ENCODE measurements around the gene IL17F.

The IL17F gene

DNA sequence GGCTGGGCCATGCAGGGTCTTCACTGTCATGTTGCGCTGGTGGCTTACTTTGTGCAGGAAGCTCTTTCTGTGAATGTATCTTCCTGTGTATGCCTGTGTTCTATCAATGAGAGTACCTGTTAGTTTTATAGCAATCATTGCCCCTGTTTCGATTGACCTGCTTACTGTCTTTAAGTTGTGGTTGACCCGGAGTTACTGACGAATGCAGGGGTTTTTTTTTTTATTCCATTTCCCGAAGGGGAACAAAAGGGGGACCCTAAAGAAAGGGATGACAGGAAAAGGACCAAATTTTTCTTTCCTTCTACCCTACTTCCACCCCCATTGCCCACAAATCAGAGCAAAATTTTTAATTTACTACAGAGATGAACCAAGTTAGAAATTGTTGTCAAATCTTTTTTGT is at the start of gene IL17F:
IL17F (minus strand) TSS at position 101 of the 400 bp plus-strand sequence; CDS start at position 30, 71 bp downstream.
- no peak for DNase-seq

DNA sequence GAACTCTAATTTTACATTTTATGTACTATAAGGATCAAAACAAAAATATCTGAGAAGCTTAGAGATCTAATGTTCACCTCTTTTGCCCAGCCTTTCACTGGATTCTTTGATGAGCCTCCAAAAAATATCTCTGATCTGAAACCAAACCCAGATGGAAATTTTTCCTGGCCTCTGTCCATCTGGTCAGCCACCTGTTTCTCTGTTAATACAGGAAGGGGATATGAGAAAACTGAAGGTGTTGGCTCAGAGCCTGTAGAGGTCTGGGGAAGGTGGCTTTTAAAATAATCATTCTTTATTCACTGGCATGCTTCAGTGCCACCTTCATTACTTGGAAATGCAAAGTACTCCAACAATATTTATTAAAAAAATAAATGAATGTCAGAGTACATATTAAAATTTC is 48.8 kb upstream of the IL17F start:
- no peak for DNase-seq

DNA sequence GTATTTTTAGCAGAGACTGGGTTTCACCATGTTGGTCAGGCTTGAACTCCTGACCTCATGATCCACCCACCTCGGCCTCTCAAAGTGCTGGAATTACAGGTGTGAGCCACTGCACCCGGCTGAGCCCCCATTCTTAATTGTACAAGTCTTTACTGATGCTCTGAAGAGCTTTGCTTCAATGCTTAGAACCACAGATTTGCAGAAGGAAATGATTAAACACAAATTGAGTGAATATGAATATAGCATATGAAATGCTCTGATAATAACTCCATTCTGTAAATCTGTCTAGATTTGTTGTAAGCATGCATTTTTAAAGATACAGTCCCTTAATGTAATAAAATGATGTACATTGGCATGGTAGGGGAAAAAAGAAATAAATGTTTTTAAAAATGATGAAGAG is 44.5 kb upstream of the IL17F start:
- DNase-seq, result no peak

DNA sequence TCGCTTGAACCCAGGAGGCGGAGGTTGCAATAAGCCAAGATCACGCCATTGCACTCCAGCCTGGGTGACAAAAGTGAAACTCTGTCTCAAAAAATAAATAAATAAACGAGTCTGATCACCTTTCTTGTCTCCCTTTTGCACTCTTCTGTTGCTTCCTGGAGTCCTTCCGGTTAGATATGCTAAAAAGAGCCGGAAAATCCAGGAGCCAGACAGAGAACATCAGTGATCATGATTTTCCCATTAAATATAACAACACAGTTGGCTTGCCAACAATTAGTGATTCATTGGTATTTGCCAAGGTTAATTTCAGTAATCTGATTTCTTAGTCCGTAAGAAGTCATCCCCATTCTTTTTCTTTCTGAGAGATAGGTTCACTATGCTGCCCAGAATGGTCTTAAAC is 43.9 kb upstream of the IL17F start:
- DNase-seq, result no peak

DNA sequence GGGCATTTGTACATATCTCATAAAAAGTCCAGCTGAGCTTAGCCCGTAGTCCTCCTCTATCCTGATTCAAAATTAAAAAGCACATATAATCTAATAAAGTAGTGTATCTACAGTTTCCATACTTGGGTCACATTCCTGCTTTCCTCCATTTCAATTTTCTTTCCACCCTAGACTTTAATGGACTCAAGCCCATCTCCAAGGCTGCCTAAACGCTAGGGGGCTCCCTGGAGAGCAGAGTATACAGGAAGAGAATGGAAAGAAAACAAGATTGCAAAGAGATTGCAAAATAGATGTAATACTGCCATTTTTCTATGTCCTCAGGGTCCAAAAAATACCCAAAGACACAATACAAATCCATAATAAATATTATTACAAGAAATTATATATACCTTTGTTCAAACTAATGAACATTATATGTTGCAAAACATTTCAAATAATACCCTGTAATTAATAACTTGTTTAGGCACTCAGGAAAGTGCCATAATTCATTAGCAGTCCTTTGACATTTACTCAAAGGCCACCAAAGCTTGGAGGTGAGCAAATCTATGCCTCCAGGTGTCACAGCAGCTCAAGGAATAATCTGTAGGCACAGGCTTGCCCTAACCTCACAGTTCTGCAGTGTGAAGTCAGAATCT is 42.6 kb upstream of the IL17F start:
- DNase-seq, result peak; percentile 54

DNA sequence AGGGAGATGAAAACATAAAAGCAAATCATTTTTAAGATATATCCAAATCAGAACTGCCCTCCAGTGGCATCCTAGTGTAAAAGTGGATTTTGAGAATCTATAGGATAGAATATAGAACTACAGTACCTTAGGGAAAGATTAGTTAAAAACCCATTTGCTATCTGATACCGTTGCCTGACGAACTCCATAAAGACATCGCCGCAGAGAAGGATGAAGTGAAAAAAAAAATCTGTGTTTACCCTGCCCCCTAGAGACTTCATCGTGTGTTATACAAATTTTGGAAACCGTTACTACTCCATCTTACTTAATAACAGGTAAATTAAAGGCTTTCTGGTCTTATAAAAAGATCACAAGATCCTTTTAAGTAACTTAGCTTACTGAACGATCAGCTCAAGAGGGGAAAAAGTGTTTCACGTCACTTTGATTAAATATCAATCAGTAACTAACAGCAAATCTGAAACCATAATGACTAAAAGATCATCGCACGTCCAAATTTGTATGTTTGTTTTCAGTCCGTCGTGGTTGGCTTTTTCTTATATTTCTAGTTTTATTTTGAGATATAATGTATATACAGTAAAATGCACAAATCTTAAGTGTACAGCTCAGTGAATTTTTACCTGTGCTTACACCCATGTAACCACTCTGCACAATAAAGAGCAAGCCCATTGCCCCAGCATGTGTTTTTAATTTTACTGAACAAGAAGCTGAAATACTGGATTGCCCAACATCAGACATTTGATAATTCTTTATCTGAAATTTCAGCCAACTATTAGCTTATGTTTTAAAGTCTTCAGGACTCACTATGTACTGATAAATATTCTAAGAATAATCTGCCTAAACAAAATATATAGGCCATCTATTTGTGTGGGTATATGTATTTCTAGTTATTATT is 41.1 kb upstream of the IL17F start:
- no peak for DNase-seq

DNA sequence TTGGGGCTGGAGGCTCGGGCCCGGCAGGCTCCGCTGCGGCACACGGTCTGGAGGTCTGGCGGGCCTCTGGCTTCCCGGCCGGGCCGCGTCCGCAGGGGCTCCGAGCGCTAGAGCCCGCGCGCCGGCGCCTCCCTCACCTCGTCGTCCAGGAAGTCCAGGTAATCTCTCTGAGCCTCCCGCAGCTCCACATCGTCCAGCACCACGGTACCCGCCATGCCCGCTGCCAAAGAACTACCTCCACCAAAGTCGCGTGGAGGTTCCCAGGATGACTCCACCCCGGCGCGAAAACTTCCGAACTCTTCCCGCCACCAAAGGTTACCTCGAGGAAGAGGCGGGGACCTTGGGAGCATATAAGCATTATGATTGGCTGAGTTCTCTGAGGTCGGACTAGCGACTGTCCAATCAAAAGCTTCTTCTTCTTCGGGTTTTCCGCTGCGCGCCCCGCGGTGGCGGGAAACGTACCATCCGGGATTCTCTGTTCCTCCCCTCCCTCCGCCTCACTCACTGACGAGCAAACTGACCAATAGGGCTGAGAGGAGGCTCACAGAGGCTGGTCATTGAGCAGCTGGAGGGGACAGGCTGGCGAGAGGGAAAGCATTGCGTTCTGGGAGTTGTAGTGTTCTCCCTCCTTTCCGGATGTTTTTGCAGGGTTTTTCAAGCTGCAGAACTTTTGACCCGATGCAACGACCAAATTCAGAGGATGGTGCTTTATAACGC is 40.3 kb upstream of the IL17F start, which contains the start of gene MCM3:
MCM3 (minus strand) TSS at position 283 of the 717 bp plus-strand sequence; CDS start at position 215, 68 bp downstream.
- peak; percentile 99 for DNase-seq

DNA sequence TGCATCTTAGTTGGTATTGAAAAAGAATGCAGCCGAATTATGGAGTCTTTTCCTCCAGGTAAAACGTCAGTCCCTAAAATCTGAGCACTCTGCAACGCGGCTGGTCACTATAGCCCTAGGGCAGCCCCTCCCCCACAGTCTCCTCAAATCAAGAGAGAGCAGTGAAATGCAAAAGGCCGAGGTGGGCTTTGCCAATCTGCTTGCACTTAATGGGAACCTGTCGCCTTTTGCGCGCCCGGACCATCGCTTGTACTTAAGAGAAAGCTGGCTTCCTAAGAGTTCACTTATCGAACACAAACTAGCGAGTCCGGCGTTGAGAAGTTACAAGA is 39.8 kb upstream of the IL17F start:
- DNase-seq, result peak; percentile 42

DNA sequence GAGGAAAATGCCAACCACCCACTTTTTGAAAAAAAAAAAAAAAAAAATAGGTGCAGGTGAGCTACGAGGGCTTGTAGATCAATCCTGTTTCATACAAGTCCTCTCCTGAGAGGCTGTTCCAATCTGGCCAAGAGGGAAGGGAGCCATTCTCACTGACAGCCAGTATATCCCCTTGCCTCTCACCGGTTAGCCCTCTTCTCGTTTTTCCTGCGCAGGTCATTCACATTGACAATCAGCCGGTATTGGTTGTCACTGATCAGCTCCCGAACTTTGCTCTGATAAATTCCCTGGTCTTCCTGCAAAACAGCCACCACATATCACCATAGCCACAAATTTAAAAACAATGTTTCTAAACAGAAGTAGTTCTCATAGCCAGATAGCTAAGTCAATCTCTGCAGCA is 38.8 kb upstream of the IL17F start:
- DNase-seq, result no peak

DNA sequence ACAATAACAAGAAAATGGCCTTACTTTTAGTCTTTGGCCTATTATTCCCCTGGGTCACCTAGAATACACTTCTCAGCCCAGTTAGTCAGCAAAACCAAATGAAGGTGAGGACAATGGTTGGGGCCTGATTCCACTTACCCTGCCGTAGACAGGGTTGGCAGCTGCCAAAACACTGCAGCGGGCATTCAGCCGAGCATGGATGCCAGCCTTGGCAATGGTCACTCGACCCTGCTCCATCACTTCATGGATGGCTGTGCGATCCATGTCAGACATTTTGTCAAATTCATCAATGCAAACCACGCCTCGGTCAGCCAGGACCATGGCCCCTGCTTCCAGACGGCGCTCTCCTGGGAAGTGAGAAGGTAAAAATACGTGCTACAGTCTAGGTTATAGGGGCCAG is 31.8 kb upstream of the IL17F start:
- no peak for DNase-seq

DNA sequence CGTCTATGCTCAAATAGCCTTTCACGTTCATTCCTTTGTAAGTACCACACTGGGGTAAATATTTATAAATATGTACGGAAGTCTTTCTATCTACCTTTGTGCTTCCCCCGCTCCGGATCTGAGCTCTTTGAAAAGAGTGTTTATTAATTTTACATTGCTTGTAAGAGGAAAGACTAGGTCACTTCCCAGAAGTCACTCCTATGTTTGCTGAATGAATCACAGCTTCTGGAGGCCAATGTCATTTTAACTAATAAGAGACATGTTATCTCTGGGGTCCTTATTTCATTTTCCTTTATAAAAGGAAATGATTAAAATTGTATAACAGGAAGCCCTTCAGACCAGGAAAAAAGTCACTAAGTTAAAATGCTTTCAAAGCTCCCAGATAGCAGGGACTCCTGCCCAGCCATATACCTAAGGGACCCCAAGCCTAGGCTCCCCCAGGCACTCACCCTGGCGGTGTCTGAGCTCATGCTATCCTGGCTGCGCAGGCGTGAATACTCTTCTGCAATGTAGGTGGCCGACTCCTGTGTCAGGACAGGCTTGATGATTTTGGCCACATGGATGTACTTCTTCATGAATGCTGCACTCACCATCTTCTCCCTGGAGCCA is 27.7 kb upstream of the IL17F start:
- no peak for DNase-seq

DNA sequence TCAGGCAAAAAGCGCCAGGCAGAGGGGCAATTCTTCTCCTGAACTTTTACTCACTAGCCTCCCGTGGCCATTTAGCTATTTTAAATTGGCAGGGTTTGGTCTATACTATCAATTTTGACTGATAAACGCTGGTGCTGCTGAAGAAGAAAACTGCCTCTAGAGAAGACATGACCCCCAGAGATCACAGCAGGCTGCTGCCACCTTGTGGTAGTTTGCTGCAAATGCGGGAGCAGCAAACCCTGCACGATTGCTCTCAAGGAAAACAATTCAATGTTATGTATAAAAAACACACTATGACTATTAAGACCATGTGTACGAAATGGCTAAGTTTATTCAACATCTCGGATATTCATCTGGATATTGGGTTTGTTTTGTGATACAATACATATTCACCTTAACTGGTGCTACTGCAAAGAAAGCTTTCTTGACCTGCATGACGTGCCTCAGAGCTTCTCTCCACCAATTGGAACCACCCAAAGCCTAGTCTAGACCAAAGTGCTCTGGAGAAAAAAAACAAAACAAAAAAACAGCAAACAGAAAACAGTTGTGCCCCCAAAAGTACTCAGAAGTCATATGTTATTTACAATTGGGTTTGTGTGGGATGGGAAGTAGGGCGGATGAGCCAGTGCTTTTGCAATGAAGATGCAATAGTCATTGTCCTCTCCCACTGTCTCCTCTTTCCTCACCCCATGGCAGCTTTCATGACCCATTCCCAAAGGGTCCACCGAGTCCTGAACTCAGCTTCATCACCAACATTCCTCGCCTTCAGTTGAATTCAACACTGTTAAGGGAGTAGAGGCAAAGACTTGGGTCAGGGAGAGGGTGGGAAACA is 19.6 kb upstream of the IL17F start:
- peak; percentile 73 for DNase-seq

DNA sequence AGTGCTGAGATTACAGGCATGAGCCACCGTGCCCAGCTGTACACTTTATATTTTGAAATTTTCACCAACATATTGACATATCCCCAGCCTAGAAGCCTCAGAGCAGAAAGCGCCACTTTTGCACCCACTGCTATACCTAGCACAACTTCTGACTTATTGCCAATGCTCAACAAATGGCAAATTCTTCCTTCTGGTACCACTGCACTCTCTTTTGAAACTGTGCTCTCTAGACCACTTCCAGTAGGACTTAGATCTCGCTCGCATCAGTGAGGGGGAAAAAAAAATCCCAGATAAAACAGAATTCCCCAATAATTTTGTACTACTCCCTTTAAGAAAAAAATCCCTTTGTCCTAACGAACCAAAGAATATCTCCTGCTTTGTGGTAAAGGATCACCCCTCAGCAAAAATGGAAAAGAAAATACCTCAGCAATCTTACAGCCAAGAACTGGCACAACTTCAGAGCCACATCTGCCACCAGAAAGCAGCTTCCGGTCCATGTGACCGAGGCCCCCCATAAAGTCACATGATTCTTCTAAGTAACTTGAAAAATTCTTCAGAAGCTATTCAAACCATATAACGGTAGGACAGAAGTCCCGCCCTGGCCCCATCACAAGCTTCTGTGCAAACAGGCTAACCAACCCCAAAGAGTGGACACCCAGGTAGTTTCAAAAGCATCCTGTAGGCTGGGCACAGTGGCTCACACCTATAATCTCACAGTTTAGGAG is 18.5 kb upstream of the IL17F start:
- DNase-seq, result no peak

DNA sequence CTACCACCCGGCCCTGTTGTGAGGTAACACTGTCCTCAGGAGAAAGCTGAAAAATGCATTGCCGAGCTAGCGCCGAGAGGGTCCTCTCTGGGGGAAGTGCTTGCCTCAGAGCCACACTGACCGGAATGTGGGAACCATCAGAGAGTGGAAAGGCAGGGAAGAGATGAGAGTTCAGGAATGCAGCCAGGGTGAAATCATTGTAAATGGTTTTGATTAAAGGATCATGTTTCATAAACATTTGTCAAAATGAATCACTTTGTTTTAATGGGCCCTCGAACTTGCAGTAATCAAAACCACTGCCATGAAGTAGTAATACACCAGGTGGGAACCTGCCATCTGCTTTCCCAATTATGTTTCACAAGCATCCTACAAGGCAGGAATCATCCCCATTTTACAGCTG is 16.9 kb upstream of the IL17F start:
- DNase-seq, result no peak

DNA sequence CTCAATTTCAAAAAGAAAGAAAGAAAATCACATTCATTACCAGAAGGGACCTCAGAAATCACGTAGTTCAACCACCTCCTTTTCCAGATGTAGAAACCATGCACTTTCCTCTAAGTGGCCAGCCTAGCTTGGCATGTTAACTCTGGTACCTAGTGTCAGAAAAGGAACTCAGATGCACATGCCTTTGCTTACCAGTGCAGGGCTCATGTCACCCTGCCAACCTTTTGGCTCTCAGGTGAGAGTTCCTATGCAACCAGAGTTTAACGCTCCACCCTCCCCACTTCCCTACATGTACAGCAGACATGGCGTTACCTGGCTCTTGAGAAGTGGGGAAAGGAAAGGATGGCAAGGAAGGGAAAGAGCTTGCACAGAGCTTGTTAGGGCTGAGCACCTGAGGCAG is 16.3 kb upstream of the IL17F start:
- no peak for DNase-seq

DNA sequence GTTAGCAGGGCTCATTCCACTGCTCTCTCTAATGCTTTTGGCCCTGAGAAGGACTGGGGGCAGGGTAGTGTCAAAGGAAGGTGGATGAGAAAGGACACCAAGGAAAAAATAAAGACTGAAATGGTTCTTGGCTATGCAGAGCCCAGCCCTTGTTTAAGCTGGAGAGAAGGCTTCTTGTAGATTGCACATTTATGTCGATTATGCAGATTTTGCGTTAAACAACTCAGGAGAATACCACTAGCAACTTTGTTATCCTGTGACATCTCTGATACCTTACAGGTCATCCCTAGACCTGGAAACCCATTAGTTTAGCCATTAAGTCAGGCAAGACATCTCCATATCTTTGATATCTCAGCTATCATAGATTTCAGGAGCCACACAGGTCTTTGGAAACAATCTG is 11.1 kb upstream of the IL17F start:
- DNase-seq, result no peak

DNA sequence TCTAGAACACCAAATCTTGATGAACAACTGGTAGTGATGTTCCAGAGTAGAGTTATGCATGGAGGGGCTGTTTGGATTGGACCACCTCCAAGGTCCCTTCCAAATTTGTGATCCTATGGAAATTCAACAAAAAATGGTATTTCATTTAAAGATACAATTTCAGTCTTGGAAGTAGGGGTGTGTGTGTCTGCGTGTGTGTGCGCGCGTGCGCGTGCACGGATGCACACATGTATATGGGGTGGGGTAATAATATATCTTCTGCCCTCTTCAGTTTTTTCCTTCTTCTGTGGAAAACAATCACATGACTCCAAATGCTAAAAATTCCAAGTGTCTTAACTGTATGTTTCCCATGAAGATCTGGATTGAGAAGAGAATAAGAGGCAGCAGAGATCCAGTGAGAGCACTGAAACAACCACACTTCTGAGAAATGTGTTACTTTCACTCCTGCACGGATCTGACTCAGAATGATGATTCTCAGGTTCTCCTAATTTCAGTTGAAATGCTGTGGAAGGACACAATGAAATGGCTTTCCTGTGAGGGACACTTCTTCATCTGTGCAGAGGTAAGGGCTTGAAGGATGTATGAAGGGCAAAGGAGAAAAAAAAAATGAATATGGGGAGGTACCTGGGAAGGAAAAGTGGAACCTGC is 10.6 kb upstream of the IL17F start:
- no peak for DNase-seq

DNA sequence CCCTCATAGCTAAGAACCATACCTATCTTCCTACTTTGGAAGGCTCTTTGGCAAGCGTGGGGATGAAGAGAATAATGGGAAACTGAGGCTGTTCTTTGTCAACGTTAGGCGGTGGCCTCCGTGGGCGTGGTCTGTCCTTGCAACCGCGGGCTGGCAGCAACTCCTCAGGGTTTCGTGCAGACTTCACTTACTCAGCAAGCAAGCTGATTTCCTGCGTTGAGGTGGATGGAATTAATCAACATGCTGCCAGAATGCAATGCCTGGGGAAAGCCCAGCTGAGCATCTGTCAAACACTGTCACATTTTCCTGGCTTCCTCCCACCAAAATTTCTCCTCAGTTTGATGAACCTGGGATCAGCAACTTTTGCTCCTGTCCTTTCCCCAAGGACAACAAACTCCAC is 9.2 kb upstream of the IL17F start:
- DNase-seq, result no peak

DNA sequence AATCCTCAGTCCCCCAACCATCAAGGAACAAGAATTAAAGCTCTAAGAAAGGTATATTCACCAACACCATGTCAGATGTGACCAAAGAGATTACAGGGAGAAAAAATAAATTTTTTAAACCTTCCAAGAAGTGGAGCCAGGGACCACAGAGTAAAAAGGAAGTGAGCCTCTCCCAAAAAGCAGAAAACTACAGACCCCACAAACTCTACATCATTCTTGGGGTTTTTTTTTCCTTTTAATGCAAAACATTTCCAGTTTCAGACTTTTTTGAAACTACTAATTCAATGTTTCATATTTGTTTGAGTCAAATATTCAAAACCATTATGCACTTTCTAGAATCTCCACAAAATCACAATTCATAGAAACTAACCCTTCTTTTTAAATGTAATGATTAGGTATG is 6.8 kb upstream of the IL17F start:
- no peak for DNase-seq

DNA sequence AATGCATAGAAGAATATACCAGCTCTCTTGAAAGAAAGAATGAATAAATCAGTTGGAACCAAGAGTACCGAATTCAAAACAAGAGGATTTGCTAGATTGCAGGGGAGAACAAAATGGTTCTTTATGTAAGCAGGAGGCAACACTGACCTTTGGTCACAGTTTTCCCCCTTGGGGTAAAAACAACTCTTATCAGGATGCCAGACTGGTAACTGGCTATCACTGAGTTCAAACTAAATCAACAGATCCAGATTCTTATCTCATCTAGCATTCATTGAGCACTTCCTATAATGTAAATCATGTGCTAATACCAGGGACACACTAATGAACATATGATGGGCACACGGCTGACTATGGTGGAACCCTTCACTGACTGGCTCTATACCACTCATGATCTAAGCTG is 4.8 kb upstream of the IL17F start:
- no peak for DNase-seq

DNA sequence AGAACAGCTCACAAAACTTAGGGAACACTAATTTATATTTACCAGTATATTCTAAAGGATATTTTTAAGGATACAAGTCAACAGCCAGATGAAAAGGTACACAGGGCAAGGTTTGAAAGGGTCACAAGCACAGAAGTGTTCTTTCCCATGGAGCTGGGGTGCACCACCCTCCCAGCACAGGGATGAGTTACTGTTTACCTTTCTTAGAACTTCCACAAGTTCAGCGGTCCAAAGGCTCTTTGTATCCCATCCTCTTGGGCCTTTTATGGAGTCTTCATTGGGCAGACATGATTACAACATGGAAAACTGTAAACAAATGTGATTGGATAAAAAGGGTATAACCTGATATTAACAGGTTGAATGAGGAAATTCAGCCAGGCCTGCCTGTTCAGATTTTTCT is 1.1 kb upstream of the IL17F start:
- no peak for DNase-seq

All from femur (tissue), 1 donor.